ENCODE data around the gene CUBN.

The CUBN gene

GRCh38 chr10:16923726-16924125, 205.9 kb downstream of the CUBN start:
- DNase-seq (ENCODE audit: low read depth, low spot score) = no peak
- ChIA-PET CTCF (no interaction called here), POLR2A (no interaction called here)
- TF ChIP-seq CTCF (IDR thresholded peaks at IDR 0.05; ENCODE audit: insufficient read depth, low read length, missing control alignments) = no peak
- no peak overlapping the region for H3K4me3 ChIP-seq (ENCODE audit: low read depth, low read length)

GRCh38 chr10:16923309-16923708, 206.3 kb downstream of the CUBN start:
- ChIA-PET POLR2A (no interaction called here), CTCF (no interaction called here)
- TF ChIP-seq CTCF (IDR thresholded peaks at IDR 0.05; ENCODE audit: insufficient read depth, low read length, missing control alignments) = no peak
- DNase-seq (ENCODE audit: low read depth, low spot score) = no peak
- H3K4me3 ChIP-seq (ENCODE audit: low read depth, low read length) = no peak overlapping the region

- no peak for DNase-seq (ENCODE audit: low read depth, low spot score)
- CTCF ChIA-PET = interaction anchor here (1.2 kb wide), 1 partner anchor 11 kb away, joined by 3 read pairs; no protein-coding TSS in a partner anchor
- no peak for TF ChIP-seq CTCF (IDR thresholded peaks at IDR 0.05; ENCODE audit: insufficient read depth, low read length, missing control alignments)
- H3K4me3 ChIP-seq (ENCODE audit: low read depth, low read length) = no peak overlapping the region
- POLR2A ChIA-PET = no interaction called here
Measured at GRCh38 chr10:16919121-16919982, 210.3 kb downstream of the CUBN start.

- H3K4me3 ChIP-seq (ENCODE audit: low read depth, low read length) = no peak overlapping the region
- ChIA-PET POLR2A (no interaction called here), CTCF (no interaction called here)
- no peak for TF ChIP-seq CTCF (IDR thresholded peaks at IDR 0.05; ENCODE audit: insufficient read depth, low read length, missing control alignments)
- no peak for DNase-seq (ENCODE audit: low read depth, low spot score)
Measured at GRCh38 chr10:16916496-16916895, 213.1 kb downstream of the CUBN start.

- no peak overlapping the region for H3K4me3 ChIP-seq (ENCODE audit: low read depth, low read length)
- POLR2A ChIA-PET = no interaction called here
- TF ChIP-seq CTCF (IDR thresholded peaks at IDR 0.05; ENCODE audit: insufficient read depth, low read length, missing control alignments) = no peak
- DNase-seq (ENCODE audit: low read depth, low spot score) = no peak
- CTCF ChIA-PET = no interaction called here
Measured at GRCh38 chr10:16915300-16915699, 214.3 kb downstream of the CUBN start.

- ChIA-PET CTCF (no interaction called here), POLR2A (no interaction called here)
- no peak overlapping the region for H3K4me3 ChIP-seq (ENCODE audit: low read depth, low read length)
- TF ChIP-seq CTCF (IDR thresholded peaks at IDR 0.05; ENCODE audit: insufficient read depth, low read length, missing control alignments) = no peak
- DNase-seq (ENCODE audit: low read depth, low spot score) = no peak
Measured at GRCh38 chr10:16913266-16913665, 216.3 kb downstream of the CUBN start.

Data from AG04449 (cell line).